Activated T-cell treated with anti-CD3 and anti-CD28 coated beads for 4 hours (primary cell): Measurements from ENCODE around the gene CIZ1.

ENCODE experiments used
- DNase-seq: peaks from one replicate; pipeline ENCODE4 v3.0.0-alpha.2; 2020

Gene CIZ1

DNA sequence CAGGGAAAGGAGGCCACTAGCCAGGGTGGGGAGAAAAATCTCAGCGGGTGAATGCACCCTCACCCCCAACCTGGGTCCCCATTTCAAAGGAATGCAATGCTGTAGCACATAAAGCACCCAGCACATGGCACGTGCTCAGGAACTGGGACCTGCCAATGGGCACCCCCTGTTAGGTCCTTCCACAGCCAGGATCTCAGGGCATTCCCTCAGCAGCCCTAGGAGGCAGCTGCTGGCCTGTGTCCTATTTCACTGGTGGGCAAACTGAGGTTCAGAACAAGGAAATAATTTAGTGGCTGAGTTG, 20.6 kb upstream of the CIZ1 start:
- DNase-seq: no peak

DNA sequence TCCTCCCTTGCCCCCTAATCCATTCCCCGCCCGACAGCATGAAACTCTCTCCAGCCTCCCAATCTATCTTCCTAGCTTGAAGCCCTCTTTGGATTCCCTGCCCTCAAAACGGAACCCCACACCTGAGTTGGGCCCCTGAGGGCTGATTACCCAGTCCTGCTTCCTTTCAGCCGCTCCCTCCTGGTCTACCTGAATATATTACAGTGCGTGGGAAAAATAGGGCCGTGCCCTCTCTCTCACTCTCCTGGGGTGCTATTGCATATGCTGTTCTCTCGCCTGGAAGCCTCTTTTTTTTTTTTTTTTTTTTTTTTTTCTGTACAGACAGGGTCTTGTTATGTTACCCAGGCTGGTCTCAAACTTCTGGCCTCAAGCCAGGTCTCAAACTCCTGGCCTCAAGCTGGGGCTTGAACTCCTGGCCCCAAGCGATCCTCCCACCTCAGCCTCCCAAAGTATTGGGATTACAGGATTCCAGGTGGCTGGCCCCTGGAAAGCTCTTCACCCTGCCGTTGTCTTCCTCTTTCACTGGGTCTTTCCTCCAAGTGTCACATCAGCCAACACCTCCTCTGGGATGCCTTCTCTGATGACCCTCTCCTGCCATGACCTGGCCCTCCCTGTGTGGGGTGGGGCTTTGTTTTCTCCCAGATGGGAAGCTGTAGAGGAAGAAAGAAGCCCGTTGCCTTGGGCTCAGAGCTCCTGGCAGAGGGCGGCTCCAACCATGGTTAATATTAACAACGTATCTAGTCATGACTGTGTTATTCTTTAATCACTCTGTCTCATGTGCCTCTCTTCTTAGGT, 20.0 kb upstream of the CIZ1 start:
- DNase-seq: no peak

DNA sequence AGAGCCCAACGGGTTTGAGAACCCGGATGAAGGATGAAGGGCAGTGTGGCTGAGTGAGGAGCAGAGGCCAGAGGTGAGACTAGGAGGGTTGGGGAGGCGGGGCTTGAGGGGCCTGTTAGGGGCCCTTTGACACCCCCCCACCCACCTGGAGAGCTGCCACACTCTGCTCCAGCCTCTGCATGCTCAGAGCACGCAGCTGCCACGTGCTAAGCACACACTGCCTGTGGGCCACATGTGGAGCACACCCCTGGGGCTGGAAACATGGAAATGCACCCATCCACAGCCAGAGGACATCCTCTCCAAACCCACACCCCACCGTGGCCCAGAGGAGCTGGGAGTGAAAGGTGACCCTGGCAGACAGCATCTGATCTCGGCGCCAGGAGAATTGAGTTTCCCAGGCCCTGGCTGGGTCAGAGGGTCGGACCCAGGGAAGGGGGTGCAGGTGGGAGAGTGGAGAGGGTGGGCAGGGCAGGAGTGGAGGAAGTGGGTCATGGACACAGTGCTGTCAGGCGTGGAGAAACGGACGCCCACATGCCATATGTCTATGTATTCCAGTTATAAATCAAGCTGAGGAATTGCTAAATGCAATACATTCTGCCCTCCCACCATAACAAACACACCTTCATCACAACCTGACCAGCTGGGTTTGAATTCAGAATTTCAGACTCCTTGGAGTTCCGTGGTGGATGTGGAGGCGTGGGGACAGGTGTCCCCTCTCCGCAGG, 17.7 kb upstream of the CIZ1 start:
- DNase-seq: no peak

DNA sequence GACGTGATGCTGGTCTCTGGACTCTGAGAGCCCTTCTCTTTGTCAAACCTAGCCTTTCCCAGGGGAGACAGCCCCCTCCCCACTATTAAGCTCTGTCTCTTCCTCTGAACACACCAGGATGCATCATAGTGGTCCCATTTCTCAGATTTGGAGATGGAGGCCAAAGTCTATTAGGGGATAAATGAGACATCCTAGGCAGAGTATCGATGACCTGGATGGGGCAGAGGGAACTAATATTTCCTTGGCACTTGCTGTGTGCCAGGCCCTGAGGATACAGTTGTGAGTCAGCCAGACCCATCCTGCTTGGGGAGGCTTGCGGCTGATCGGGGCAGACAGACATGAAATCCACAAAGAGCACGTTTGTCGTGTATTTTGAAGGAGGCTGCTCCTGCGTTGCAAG, 17.0 kb upstream of the CIZ1 start:
- DNase-seq: no peak

DNA sequence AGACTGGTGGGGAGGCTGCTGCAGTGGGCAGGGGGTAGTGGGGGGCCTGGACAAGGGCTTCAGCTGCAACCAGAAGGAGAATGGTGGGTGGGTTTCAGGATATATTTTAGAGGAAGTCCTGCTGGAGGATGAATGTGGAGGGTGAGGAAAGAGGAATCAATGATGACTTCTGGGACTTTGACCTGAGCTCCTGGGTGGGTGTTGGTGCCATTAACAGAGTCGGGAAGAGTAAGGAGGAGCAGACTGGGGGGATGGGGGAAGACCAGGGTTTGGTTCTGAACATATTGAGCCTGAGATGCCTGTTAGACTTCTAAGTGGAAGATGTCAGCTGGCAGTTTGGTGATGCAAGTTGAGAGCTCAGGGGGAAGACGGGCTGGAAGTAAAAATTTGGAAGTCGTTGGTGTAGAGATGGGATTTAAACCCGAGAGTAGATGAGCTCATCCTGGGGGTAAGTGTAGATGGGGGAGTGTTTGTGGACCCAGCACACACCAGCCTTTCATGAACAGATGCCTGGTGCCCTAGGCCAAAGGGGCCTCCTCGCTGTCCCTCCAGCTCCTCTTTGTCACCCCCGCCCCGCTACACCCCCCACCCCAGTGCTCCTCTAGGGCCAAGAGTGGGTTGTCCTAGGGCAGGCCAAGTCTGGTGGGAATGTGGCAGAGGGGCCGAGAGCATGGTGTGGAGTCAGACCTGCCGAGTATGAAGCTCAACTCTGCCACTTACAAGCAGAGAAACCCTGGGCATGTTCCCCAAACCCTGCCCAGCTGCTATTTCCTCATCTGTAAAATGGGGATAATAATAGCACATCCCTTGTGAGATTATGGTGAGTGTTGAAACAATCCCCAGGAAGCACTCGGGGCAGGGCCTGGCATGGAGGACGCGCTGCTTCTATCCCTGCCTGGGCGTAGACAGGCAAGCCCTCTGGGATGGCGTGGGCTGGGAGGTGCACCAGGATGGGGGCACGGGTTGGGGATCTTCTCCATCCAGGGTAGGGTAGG, 15.8 kb upstream of the CIZ1 start:
- no peak for DNase-seq

DNA sequence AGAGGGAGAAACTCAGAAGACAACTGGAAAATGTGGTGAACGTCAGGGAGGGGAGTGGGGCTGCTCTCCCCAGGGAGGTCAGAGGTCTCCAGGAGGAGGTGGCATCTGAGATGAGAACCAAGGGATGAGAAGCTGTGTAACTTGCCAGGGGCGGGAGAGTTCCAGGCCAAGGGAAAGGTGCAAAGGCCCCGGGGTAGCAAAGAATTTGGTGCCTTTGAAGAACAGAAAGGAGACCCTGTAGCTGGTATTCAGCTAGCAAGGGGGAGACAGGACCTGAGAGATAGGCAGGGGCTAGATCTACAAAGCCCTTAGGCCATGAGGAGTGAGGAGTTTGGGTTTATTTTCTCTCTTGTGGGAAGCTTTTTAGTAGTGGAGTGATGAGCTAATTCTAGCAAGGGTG, 15.1 kb upstream of the CIZ1 start:
- no peak for DNase-seq

DNA sequence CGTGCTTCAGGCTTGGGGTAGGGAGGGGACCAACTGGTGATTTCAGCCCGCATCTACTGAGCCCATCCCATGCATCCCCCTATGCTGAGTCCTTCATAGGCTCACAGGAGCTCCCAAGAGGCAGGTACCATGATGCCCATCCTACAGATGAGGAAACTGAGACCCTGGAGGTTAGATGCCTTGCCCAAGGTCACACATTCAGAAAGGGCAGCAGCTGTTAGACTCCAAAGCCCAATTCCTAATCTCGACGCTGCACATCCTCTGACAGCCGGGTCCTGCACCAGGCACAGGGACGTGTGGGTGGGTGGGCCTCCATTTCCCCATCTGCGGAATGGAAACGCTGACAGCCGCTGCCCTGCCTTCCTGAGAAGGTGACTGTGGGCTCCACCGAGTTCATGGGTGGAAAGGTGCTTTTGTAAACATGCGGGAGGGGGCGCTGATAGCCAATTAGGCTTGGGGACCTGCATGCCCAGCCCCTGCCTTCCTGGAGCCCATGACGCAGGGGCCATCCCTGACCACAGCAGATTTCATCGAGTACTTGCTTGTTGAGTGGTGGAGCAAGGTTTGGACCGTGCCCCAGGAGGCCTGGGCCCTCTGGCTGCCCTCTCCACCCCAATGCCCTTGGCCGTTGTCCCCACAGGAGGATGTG, 14.0 kb upstream of the CIZ1 start:
- DNase-seq: no peak

DNA sequence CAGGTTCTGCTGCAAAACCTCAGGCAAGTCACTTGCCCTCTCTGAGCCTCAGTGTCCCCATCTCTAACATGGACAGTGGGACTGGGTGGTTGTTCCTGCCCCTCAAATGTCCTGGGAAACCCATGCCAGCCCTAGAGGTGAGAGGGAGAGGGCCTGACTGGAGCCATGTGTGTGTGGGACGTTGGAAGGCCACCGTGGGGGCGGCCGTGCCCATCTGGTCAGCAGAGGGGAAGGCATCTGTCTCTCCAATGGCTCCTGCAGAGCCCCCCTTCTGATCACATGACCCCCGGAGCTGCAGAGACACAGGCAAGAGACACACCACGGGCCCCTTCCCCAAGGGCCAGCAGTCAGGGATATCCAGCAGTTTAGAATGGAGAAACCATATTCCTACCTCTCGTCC, 13.5 kb upstream of the CIZ1 start:
- no peak for DNase-seq

DNA sequence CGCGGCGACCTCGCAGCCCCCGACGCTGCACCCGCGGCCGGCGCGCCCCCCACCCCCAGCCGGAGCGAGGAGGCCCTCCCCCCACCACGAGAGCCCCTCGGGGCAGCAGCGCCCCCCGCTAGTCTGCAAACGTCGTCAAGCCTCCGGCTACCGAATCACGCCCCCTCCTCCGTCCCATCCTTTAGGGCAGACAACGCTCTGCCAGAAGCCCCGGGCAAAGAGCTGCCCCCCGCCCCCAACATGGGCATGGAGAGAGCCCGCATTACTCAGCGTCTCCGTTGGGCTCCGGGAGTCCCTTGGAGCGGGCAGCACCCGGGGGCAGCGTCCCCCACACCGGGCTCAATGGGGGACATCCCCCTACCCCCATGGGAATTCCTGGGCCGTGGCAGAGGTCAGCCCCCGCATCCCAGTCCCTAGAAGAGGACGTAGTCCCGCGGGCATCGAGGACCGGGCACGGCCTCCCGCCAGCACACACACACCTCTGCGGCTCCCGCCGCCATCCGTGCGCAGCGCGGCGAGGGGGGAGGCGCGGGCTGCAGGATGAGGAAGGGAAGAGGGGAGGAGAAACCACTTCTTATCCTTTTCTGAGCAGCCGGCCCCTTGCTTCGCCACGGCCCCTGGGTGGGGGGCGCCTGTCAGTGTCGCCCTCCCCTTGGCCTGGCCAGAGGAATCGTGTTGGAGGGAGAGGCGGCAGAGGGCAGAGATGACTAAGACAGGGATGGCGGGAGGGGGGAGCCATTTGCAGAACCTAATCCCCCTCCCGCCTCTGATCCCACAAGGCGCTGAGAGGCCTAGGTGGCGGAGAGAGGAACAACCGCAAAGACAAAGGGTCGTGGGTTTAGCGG, 12.6 kb upstream of the CIZ1 start:
- no peak for DNase-seq

DNA sequence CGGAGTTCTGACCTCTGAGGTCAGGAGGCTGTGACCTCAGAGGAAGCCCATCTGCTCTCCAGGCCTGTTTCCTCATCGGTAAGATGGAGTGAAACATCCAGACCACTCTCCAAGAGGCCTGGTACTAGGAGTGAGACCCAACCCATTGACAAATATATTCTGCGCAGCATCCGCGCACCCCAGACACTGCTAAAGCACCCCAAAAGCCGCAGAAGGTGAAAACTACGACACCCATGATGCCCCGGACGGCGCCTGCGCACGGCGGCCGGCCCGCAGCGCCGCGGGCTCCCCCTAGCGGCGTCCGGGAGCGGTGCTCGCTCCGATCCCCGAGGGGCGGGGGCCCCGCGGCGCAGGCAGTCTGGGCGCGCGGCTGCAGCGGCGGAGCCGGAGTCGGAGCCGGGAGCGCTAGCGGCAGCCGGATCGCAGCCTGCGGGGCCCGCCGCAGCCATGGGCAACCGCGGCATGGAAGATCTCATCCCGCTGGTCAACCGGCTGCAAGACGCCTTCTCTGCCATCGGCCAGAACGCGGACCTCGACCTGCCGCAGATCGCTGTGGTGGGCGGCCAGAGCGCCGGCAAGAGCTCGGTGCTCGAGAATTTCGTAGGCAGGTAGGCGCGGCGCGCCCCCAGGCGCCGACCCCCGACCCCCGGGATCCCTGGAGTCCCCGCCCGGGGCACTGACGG, 11.8 kb upstream of the CIZ1 start, which contains the start of gene DNM1:
DNM1 (plus strand) TSS at position 356 of the 683 bp plus-strand sequence; CDS start at position 448, 92 bp downstream.
- DNase-seq: peak; percentile 55

DNA sequence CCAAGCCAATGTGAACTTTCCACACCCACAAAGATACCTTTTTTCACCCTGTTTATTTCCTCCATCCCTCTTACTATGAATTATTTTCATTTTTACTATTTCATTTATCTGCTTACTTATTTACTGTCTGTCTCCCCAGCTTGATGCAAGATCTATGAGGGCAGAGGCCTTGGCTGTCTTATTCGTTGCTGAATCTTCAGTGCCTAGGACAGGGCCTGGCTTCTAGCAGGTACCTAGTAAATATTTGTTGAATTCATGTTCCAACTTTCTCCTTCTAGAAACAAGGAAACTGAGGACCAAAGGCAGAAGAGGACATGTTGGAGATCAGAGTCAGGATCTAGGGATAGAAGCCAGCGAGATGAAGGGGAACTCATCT, 11.3 kb upstream of the CIZ1 start:
- no peak for DNase-seq

DNA sequence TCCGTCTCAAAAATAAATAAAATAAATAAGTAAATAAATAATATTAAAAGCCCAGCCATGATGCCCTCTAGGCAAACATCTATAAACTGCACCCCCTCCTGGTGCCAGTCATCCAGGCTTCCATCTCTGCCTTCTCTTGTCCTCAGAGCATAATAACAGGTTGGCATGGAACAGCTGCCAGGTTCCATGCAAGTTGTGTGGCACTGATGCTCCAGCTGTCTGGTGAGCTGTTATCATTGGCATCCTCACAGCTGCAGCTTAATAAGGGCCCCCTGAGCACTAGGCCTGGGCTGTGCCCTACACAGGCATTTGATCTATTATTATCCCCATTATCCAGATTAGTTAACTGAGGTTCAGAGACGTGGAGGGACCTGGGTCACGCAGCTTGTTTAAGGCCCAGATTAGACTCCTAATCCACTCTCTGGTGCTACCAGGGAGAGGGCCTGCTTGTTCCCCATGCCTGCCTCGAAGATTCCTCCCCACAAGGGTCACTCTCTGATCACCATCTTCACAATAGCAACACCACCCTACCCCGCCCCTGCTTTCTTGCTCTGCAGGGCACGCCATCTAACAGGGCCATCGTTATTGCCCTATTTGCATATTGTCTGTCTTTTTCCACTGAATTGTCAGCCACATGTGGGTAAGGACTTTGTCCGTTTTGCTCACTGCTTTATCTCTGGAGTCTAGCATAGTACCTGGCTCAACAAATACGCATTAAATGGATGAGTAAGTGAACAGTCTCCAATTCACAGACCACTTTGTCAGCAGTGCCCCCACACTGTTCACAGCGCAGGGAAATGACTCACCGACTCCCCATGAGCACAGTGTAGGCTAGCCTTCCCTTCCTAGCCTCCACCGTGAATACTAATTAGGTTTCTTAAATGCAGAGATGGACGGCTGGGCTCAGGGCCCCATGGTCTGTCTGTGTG, 10.3 kb upstream of the CIZ1 start:
- DNase-seq: no peak

DNA sequence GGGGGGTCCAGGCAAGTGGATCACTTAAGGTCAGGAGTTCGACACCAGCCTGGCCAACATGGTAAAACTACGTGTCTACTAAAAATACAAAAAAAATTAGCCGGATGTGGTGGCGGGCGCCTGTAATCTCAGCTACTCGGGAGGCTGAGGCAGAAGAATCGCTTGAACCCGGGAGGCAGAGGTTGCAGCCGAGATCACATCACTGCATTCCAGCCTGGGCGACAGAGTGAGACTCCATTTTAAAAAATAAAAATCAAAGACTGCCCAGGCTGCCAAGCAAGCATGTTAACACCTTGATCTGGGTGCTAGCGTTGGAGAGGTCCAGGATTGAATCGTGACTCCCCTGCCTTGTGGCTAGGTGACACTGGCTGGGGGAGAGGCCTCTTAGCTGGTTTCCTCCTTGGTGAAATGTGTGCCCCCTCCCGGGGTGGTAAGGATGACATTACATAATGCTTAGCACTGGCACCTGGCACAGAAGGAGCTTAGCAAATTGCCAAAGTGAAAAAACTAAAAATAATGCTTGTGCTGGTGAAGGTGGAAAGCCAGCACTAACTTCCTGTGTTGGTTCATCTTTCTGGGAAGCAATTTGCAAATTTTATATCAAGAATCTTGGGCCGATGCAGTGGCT, 2.2 kb upstream of the CIZ1 start:
- DNase-seq: no peak

DNA sequence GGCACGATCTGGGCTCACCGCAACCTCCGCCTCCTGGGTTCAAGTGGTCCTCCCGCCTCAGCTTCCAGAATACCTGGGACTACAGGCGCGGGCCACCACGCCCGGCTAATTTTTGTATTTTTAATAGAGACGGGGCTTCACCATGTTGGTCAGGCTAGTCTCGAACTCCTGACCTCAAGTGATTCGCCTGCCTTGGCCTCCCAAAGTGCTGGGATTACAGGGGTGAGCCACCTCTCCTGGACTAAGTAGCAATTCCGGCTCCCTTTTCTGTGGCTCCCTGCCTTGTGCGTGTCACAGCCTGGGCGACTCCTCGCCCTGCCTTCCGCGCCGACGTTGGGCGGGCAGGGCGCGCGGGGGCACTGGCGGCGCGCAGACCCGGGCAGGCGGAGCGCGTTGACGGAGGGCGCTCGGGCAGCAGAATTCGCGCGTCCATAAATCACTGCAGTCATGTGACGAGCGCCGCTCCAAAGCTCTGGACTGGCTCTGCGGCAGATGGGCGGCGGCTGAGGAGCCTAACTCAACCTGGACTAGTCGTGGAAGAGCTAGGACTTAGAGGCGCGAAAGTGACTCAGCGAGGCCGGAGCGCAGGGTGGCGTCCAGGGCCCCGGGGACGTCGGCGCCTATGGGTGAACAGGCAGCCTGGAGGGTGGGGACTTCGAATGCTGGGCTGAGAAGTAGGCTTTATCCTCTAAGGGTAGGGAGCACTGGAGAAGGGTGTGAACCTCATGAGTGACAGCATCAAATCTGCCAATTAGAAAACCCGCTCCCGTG, 1.4 kb upstream of the CIZ1 start:
- peak; percentile 32 for DNase-seq

DNA sequence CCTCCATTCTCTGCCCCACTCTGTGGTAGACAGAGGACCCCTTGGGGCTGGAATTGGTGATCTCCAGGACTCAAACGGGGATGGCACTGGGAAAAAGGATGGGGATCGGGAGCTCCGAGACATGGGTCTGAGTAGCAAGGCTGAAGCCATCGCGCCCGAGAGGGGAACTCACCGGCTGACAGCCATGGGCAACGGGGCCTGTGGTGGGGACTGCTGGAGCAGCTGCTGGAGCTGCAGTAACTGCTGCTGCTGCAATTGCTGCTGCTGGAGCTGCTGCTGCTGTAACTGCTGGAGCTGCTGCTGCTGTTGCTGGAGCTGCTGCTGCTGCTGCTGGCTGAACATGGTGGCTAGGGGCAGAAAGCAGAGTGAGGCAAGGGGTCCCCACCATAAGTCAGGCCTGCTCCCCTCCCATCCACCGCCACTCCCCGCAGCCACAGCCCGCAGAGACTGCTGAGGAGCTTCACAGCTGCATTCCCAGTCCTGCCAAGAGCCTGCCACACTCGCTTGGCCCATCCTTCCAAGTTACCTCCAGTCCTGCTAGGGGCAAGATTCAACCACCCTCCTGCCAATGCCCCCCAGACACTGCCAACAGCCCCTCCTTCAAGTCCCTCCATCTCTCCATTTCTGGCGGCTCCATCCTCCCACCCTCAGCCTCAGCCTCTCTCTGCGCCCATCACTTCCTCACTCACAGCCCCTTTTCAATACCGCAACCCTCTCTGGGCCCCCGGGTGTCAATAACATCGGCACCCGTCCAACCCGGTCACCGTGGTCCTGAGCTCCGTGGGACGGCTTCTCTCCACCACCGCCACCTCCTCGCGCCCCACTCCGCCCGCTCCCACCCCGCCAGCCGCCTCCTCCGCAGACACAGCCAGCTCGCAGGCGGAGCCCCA, 611 bp downstream of the CIZ1 start:
- no peak for DNase-seq

DNA sequence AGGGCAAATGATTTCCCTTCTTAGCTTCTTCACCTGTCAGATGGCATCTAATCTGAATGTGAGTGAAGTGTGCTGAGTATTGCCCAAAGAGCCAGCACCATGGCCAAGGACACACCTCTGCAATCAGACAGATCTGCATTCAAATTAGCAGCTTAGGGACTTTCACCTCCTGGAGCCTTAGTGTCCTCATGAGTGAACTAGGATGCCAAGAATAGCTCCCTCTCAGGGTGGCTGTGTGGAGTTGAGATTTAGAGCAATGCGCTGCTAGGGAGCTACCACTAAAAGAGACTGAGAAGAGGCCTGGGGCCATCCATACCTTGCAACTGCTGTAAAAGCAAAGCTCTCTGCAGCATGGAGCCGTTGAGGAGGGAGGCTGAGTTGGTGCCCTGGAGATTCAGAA, 1.4 kb downstream of the CIZ1 start:
- DNase-seq: no peak

DNA sequence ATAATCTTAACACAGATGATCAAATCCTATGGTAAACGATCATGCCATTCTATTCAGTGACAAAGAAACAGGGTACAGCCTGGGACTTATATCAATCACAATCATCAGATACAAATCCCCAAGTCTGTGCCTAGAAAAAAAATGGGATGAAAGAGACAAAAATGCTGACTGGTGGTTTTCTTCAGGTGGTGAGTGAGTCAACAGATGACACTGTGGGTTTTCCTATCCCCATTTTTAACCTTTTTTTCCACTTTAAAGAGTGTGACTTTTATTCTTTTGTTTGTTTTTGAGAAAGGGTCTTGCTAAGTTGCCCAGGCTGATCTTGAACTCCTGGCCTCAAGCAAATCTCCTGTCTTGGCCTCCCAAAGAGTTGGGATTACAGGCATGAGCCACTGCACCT, 3.2 kb downstream of the CIZ1 start:
- no peak for DNase-seq

DNA sequence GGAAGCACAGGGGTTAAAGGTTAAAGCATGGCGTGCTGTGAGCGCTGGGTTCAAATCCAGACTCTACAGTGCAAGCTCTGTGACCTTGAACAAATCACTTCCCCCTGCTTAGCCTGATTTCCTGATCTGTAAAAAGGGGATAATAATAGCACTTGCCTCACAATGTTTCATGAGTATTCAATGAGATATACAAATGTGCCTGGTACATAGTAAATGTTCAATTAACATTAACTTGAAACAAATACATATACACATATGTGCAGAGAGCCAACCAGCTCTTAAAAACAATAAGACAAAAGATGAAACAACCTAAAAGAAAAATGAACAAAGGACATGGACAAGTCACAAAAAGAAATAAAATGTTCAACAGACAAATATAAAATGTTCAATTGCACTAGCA, 4.0 kb downstream of the CIZ1 start:
- DNase-seq: no peak
